NOMO-1 (cell line): ENCODE results near the gene LY86.

ENCODE experiments used
- DNase-seq, 2 experiments: peaks; one replicate each; lab custom pipeline; 2025; ENCODE audit not compliant: unreplicated experiment in 2 of 2; lab: John Stamatoyannopoulos, UW

Gene LY86

GRCh38 chr6:6588064-6588923 lies at the start of gene LY86:
Gene LY86, plus strand, starts transcription at chr6:6588720. Its CDS starts 15 bp downstream, at chr6:6588735.
- peak; percentile 81 to 88 for DNase-seq

- DNase-seq = no peak
These were observed 49.5 kb upstream of the LY86 start for GRCh38 chr6:6539036-6539435.

- no peak for DNase-seq
These were observed 46.2 kb upstream of the LY86 start for GRCh38 chr6:6542357-6542756.

- peak in 1 of 2 experiments; percentile 24 for DNase-seq
These were observed 45.2 kb upstream of the LY86 start for GRCh38 chr6:6543181-6543879.

- DNase-seq = no peak
These were observed 42.8 kb upstream of the LY86 start for GRCh38 chr6:6545616-6546317.

DNA sequence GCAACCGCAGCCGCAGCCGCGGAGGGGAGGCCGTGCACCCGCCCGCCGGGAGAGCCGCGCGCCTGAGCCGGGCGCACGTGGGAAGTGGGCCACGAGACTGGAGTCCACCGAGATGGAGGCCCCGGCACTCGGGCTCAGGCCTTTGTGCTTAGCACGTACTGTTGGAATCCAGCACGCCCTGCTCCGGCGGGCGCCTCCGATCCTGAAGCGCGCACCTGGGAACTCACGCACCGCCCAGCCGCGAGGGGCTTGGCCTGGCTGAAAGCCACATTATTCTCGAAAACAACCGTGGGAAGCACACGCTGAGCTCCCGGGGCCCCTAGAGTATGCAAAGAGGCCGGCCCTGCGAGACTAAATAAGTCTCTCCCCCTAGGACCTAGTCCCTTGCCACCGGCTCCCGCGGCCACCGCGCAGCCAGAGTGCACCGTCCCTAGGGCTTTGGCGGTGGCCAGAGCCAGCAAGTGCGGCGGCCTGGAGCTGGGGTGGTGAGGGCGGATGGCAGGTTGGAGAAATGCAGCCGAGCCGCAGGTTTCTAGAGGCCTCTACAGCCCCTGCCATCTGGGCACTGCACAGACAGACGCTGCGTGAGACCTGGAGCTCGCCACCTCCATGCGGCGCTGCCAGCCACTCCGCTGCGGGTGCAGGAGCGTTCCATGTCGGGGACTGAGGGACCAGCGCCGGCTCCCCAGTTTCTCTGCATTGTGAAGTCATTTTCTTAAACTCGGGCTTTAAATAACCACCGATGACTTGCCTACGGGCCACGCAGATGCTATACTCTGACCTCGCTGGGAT lies 42.0 kb upstream of the LY86 start:
- peak; percentile 47 to 55 for DNase-seq

DNA sequence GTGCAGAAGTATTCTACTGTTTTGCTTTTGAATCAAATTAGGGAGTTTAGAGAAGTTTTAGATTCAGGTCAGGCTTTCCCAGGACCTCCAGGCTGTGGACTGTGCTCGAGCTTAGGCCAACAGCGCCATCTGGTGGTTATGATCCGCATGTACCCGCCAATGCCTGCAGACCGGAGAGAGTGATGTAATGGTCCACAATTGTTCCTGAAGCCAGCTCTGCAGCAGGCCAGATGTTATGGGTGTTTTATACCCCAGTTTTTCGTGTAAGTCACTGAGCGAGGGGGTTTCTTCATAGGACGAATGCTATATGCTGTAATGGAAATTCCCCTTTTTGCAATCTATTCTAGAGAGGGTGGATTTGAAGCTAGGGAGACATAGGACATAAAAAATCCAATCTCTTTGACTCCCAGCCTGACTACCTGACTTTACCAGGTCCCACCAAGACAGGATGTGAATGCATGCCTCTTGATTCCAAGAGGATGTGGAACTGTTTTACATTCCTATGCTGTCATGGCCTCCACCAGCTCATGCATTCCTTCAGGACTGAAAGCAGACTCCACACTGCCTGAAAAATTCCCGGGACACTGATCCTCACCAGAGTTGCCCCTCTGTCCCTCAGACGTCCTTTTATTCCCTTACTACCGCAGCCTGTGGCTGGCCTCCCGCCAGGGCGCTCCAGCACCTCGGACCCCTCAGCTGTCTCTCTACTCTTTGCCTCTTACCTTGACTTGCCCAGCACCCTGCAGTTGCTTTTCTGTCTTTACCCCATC lies 41.2 kb upstream of the LY86 start:
- DNase-seq = peak; percentile 67 to 89

GRCh38 chr6:6556161-6556737 lies 32.3 kb upstream of the LY86 start:
- DNase-seq = no peak

- peak; percentile 62 to 87 for DNase-seq
These were observed 31.6 kb upstream of the LY86 start for GRCh38 chr6:6556738-6557503.

GRCh38 chr6:6557504-6557839 lies 31.0 kb upstream of the LY86 start:
- DNase-seq = no peak

GRCh38 chr6:6557886-6558285 lies 30.6 kb upstream of the LY86 start:
- no peak for DNase-seq

DNA sequence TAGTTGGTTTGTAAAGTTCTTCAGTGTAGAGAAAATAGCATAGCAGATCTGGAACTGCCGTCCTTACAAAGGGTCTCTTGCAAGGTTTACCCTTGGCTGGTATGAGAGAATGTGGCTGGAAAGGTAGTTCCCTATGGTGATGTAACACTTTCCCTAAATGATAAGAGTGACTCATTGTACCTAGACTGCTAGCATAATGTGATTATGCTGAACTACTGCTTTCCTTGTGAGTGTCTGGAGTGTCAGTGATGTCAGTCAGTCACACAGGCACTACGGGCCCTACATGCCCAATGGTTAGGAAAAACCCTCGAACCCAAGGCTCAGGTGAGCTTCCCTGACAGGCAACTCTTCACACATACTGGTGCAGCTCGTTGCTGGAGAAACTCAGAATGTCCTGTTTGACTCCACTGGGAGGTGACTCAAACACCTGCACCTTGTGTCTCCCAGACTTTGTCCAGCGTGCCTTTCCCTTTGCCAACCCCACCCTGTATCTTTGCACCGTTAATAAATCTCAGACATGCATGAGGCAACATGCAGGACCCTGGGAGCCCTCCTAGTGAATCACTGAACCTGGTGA lies 28.4 kb upstream of the LY86 start:
- peak in 1 of 2 experiments; percentile 46 for DNase-seq

- peak in 1 of 2 experiments; percentile 57 for DNase-seq
These were observed 27.6 kb upstream of the LY86 start for GRCh38 chr6:6560909-6561308.

DNA sequence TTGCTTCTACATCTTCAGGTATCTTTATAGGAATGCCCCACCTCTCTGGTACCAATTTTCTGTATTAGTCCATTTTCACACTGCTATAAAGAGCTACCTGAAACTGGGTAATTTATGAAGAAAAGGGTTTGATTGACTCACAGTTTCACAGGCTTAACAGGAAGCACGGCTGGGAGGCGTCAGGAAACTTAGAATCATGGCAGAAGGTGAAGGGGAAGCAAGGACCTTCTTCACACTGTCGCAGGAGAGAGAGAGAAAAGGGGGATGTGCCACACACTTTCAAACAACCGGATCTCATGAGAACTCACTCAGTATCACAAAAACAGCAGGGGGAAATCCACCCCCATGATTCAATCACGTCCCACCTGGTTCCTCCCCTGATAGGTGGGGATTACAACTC lies 24.4 kb upstream of the LY86 start:
- DNase-seq = no peak

DNA sequence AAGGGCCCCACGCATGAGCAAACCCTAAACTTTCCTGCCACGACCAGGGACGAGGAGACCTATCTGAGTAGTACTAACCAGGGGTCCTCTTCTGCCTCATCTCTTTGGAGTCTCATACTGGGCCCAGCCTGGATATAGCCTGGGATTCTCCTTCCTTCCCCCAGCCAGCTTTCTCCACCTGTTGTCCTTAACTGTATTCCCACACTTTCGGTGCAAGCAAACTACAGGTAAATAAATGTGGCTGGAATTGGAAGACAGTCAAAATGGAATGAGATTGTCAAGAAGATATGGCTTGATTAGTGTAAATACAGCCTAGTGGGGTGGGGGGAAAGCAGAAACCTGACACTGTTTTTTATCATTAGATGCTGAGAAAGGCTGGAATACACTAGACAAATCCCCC lies 23.5 kb upstream of the LY86 start:
- DNase-seq = no peak

- no peak for DNase-seq
These were observed 23.0 kb upstream of the LY86 start for GRCh38 chr6:6565488-6565887.

DNA sequence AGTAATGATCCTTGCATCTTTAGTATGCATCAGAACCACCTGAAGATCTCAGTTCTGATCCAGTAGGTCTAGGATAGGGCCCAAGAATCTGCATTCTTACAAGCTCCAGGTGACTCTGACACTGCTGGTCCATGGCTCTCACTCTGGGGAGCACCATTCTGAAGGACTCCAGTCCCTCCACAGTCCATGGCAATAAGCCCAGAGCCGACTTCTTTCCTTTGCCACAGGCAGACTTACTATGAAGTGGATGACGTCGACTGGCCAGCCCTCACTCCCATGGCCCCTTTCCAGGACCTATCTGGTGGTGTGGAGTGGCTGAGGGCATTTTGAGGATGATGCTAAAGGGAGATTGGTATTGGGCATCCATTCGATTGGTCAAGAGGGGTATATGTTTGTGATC lies 21.8 kb upstream of the LY86 start:
- DNase-seq = no peak

- DNase-seq = peak in 1 of 2 experiments; percentile 49
These were observed 19.3 kb upstream of the LY86 start for GRCh38 chr6:6569096-6569810.
